ENCODE data around the gene DAZAP2. TPM values are rescaled to one million over a fixed set of nuclear protein-coding genes. Genes with fewer than 3 reads are reported as not detected.

Gene DAZAP2
- total and polyA plus RNA-seq, 12 donors, result 39.7 to 228 (median 165) TPM

DNA sequence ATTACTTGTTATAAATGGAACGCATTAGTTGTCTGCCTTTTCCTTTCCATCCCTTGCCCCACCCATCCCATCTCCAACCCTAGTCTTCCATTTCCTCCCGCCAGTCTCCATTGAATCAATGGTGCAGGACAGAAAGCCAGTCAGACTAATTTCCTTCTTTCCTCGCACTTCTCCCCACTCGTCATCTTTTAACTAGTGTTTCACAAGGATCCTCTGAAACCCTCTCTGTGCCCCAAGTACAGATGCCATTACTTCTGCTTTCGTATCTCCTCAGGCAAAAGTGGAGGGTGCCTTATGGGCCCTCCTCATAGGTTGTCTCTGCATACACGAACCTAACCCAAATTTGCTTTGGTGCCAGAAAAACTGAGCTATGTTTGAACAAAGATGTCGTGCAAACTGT, 4.2 kb downstream of the DAZAP2 start:
- intact Hi-C loops (cut with DNase I), result loop anchor here in 3 of 10 donors (10.0 kb wide), 1 partner anchor 198 kb away; the partner anchor contains the start of gene LETMD1 (in 3 of the 3)
- no peak for TF ChIP-seq CTCF (IDR thresholded peaks at IDR 0.05)
- DNase-seq (no peak), ATAC-seq (no peak)
- Histone ChIP-seq H3K4me1 (peaks cover 10 to 85% (median 47%) of the 10 kb centered on the region in 9 donors), H3K9me3 (no peaks in the 10 kb centered on the region), H3K27me3 (no peaks in the 10 kb centered on the region), H3K36me3 (peaks cover 0 to 65% (median 43%) of the 10 kb centered on the region in 9 donors), H3K27ac (peak overlapping the region in 1 of 10 donors; percentile 100), H3K4me3 (no peak overlapping the region)
- 68 to 74% methylated on average over 7 of the region's 7 CpGs for WGBS, 2 donors

- no peaks in the 10 kb centered on the region for H3K9me3 ChIP-seq
- DNase-seq, result no peak
- peaks cover 10 to 82% (median 44%) of the 10 kb centered on the region in 9 donors for H3K4me1 ChIP-seq
- WGBS, 2 donors, result 81 to 95% methylated on average over 4 of the region's 4 CpGs
- H3K27me3 ChIP-seq, result no peaks in the 10 kb centered on the region
- peaks cover 0 to 65% (median 43%) of the 10 kb centered on the region in 9 donors for H3K36me3 ChIP-seq
- TF ChIP-seq CTCF (IDR thresholded peaks at IDR 0.05), result no peak
- no peak overlapping the region for H3K4me3 ChIP-seq
- ATAC-seq, result no peak
- H3K27ac ChIP-seq, result peak overlapping the region in 1 of 10 donors; percentile 100
- intact Hi-C loops (cut with DNase I), result loop anchor here in 3 of 10 donors (10.0 kb wide), 1 partner anchor 199 kb away; the partner anchor contains the start of gene LETMD1 (in 3 of the 3)
Observed at GRCh38 chr12:51244269-51244668, 5.6 kb downstream of the DAZAP2 start.

- no peak for TF ChIP-seq CTCF (IDR thresholded peaks at IDR 0.05)
- H3K4me1 ChIP-seq, result peaks cover 5 to 72% (median 32%) of the 10 kb centered on the region in 9 donors
- no peak overlapping the region for H3K4me3 ChIP-seq
- H3K27me3 ChIP-seq, result no peaks in the 10 kb centered on the region
- ATAC-seq, result no peak
- intact Hi-C loops (cut with DNase I), result loop anchor here in 4 of 10 donors (1.0 to 10.0 kb wide), 2 partner anchors 25 to 201 kb away; partner anchors contain the start of genes LETMD1 (in 3 of the 4) and SMAGP (in 1 of the 4)
- DNase-seq, result no peak
- 88 to 90% methylated on average over 11 of the region's 11 CpGs for WGBS, 2 donors
- H3K36me3 ChIP-seq, result peaks cover 0 to 62% (median 36%) of the 10 kb centered on the region in 9 donors
- H3K9me3 ChIP-seq, result no peaks in the 10 kb centered on the region
- peak overlapping the region in 4 of 10 donors; percentile 36 to 86 (median 69) for H3K27ac ChIP-seq
Observed at GRCh38 chr12:51245476-51246253, 7.0 kb downstream of the DAZAP2 start.

- peak; percentile 54 to 78 (median 65) for ATAC-seq
- DNase-seq, result peak in 1 of 2 donors; percentile 29
- WGBS, 2 donors, result 25 to 26% methylated on average over 7 of the region's 7 CpGs
- Histone ChIP-seq H3K27me3 (no peaks in the 10 kb centered on the region), H3K4me1 (peaks cover 0 to 65% (median 27%) of the 10 kb centered on the region in 9 donors), H3K9me3 (no peaks in the 10 kb centered on the region), H3K27ac (peak overlapping the region in 4 of 10 donors; percentile 36 to 86 (median 69)), H3K4me3 (no peak overlapping the region), H3K36me3 (peaks cover 0 to 59% (median 30%) of the 10 kb centered on the region in 9 donors)
- intact Hi-C loops (cut with DNase I), result loop anchor here in 4 of 10 donors (1.0 to 10.0 kb wide), 2 partner anchors 24 to 202 kb away; partner anchors contain the start of genes LETMD1 (in 3 of the 4) and SMAGP (in 1 of the 4)
- peak in 5 of 9 donors; percentile 8 to 33 (median 28) for TF ChIP-seq CTCF (IDR thresholded peaks at IDR 0.05)
Observed at GRCh38 chr12:51246254-51246853, 7.7 kb downstream of the DAZAP2 start.
